Activated CD4-positive, CD25-positive, alpha-beta regulatory T cell treated with anti-CD3 and anti-CD28 coated beads, Interleukin-2, amount 50 U/mL, for 72 hours (primary cell): Measurements from ENCODE around the gene DCAF16.
A peak's percentile ranks its signal among the peaks of the same experiment; 100 is the strongest.
"Not testable (repeated sequence)": the region's sequence is repeated elsewhere in the genome, so short reads cannot be mapped to it uniquely, and the experiment has no call there.

Source experiments
- DNase-seq: peaks from one replicate; pipeline ENCODE4 v3.0.0; 2021

Gene DCAF16

GRCh38 chr4:17810260-17811077 is at the start of gene DCAF16, which contains the start of gene NCAPG:
Gene DCAF16, minus strand, starts transcription at chr4:17810757. Its CDS starts 6,616 bp downstream, at chr4:17804141.
Gene NCAPG, plus strand, starts transcription at chr4:17810979. Its CDS starts 99 bp downstream, at chr4:17811078.
- peak; percentile 99 for DNase-seq

GRCh38 chr4:17859793-17860406 is 49.3 kb upstream of the DCAF16 start:
- DNase-seq, result no peak

- no peak for DNase-seq
Observed at GRCh38 chr4:17854036-17854435, 43.5 kb upstream of the DCAF16 start.

- no peak for DNase-seq
Observed at GRCh38 chr4:17851959-17852358, 41.4 kb upstream of the DCAF16 start.

- not testable (repeated sequence) for DNase-seq
Observed at GRCh38 chr4:17850295-17850694, 39.7 kb upstream of the DCAF16 start.

GRCh38 chr4:17846266-17846665 is 35.7 kb upstream of the DCAF16 start:
- DNase-seq, result no peak

GRCh38 chr4:17823871-17824669 is 13.5 kb upstream of the DCAF16 start:
- DNase-seq, result no peak

GRCh38 chr4:17817027-17817426 is 6.5 kb upstream of the DCAF16 start:
- DNase-seq, result no peak

- no peak for DNase-seq
Observed at GRCh38 chr4:17816142-17816541, 5.6 kb upstream of the DCAF16 start.

GRCh38 chr4:17814140-17814539 is 3.6 kb upstream of the DCAF16 start:
- DNase-seq, result no peak

- no peak for DNase-seq
Observed at GRCh38 chr4:17812801-17813200, 2.2 kb upstream of the DCAF16 start.

GRCh38 chr4:17812125-17812524 is 1.6 kb upstream of the DCAF16 start:
- no peak for DNase-seq

GRCh38 chr4:17811078-17811603 is 584 bp upstream of the DCAF16 start:
- no peak for DNase-seq

- DNase-seq, result no peak
Observed at GRCh38 chr4:17809667-17810066, 890 bp downstream of the DCAF16 start.

- no peak for DNase-seq
Observed at GRCh38 chr4:17807446-17807845, 3.1 kb downstream of the DCAF16 start.

- no peak for DNase-seq
Observed at GRCh38 chr4:17805580-17806155, 4.9 kb downstream of the DCAF16 start.

- no peak for DNase-seq
Observed at GRCh38 chr4:17797808-17798207, 12.7 kb downstream of the DCAF16 start.

- DNase-seq, result no peak
Observed at GRCh38 chr4:17794730-17795129, 15.8 kb downstream of the DCAF16 start.

- DNase-seq, result no peak
Observed at GRCh38 chr4:17788956-17789355, 21.6 kb downstream of the DCAF16 start.

- no peak for DNase-seq
Observed at GRCh38 chr4:17787315-17787714, 23.2 kb downstream of the DCAF16 start.

GRCh38 chr4:17786567-17786966 is 24.0 kb downstream of the DCAF16 start:
- no peak for DNase-seq

GRCh38 chr4:17785858-17786257 is 24.7 kb downstream of the DCAF16 start:
- DNase-seq, result no peak
